Measurements from ENCODE around the gene LKAAEAR1.

DNA sequence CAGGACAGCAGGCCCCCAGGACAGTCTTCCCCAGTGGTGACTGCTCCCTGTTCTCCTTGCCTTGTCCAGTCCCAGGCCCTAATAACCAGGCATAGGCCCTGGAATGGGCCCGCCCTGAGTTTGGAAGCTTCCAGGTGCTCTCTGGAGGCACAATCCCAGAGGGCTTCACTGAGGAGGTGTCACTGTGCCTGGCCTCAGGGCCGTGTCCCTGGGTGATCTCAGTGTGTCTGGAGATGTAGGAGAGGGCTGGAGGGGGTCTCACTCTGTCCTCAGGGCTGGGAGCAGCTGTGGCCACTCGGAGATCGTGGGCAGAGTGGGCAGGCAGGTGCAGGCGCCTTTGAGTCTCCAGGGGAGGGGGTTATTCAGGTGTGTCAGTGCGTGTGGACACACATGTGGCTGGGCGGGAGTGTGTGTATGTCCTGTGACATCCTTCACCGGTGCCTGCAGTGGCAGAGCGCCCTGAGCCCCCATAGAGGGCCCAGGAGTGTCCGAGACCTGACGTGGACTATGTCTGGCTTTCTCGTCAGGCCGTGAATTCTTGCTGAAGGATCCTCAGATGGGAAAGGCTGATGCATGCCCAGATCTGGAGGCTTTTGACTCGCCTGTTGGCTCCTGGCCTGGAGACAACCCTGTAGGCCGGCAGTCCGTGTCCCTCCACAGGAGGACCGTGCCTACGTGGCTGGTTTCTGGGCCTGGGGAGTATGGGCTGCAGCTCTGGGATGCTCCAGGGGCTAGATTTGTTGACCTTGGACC lies 28.7 kb upstream of the LKAAEAR1 start:
- TF ChIP-seq, protein P1, sequence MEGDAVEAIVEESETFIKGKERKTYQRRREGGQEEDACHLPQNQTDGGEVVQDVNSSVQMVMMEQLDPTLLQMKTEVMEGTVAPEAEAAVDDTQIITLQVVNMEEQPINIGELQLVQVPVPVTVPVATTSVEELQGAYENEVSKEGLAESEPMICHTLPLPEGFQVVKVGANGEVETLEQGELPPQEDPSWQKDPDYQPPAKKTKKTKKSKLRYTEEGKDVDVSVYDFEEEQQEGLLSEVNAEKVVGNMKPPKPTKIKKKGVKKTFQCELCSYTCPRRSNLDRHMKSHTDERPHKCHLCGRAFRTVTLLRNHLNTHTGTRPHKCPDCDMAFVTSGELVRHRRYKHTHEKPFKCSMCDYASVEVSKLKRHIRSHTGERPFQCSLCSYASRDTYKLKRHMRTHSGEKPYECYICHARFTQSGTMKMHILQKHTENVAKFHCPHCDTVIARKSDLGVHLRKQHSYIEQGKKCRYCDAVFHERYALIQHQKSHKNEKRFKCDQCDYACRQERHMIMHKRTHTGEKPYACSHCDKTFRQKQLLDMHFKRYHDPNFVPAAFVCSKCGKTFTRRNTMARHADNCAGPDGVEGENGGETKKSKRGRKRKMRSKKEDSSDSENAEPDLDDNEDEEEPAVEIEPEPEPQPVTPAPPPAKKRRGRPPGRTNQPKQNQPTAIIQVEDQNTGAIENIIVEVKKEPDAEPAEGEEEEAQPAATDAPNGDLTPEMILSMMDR (IDR thresholded peaks at IDR 0.05): no peak
- TF ChIP-seq POLR2A (IDR thresholded peaks at IDR 0.05) (no peak), EP300 (IDR thresholded peaks at IDR 0.05) (no peak), POLR2AphosphoS5 (IDR thresholded peaks at IDR 0.05) (no peak)
